Activated CD4-positive, CD25-positive, alpha-beta regulatory T cell treated with anti-CD3 and anti-CD28 coated beads, Interleukin-2, amount 50 U/mL, for 24 hours (primary cell): ENCODE results near the gene HHIPL2.

Experiments used
- ATAC-seq, 2 donors: fragments of 150-1000 bp; cut with Tn5 transposase; one replicate each; pipeline ENCODE4 v1.10.0; 2021; ENCODE audit warnings: mild to moderate bottlenecking in 1 of 2, moderate library complexity in 1 of 2

HHIPL2 gene

DNA sequence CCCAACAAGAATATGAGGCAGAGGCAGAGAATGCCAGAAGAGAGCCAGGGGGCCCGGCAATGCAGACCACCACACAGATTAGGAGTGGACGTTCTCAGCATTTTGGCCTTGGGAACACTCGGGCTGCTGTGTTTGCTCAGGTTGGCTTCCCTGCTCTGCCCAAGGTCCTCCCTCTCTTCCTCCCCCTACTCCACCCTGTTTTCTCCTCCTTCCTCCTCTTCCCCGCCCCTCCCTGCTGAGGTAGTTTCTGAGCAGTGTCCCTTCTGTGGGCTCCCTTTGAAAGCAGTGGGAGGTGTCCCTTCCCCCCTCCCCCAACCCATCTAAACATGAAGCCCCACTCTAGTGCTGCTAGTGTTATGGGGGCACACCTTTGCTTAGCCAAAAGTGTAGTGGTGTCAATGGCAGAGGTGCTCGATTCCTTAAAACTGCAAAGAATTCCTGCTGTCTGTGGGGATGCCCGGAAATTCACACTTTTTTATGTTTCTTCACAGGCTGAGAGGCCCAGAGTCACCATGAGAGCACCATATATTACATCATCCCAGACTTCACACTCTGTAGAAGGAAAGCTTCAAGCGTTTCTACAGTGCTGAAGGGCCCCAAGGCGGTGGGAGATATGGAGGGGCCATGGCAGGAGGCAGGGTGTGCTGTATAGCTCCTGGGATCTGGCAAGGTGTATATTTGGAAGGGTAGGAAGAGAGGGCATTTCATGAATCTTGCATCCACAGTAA is at the start of gene HHIPL2:
Gene HHIPL2 (minus strand): TSS at position 161 of the 728 bp plus-strand sequence. CDS start 60 bp downstream, at position 101.
- ATAC-seq, result no peak

DNA sequence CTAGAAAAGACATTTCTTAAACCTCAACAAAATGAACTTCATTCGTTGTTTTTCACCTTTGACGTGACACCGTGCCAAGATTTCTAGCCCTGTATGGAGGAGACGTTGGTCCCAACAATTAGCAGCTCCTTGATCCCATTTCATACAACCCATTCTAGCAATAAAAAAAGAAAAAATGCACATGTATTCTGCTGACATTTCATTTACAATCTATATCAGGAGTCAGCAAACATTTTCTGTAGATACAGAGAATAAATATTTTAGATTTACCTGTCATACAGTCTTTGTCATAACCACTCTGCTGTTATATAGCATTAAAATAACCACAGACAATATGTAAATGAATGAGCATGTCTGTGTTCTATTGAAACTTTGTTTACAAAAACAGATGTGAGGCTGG is 48.8 kb upstream of the HHIPL2 start:
- no peak for ATAC-seq

DNA sequence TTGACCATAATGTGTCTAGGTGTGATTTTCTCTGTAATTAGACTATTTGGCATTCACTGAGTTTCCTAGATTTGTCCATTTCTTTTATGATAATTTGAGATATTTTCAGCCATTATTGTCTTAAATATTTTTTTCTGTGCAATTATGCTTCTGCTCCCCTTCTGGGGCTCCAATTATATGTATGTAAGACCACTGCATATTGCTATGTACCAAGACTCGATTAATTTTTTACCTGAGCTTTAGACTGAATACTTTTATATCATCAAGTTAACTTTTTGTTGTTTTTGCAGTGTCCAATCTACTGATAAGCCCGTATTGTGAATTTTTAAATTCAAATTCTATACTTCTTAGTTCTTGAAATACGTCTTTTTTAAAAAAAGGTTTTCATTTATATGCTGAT is 46.9 kb upstream of the HHIPL2 start:
- no peak for ATAC-seq

DNA sequence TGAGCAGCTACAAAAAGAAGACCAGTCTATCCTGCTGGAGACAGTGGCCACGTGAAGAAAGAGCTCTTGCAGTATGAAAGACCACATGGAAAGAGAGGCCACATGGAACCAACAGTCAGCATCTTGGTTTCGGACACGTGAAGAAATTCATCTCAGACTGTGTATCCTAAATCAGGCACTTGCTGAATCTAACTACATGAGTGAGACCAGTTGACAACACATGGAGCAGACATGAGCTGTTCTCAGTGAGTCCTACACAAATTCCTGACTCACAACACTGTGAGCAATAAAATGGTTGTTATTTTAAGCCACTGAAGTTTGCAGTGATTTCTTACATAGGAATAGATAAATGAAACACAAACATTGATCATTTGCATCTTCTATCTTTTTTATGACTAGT is 44.3 kb upstream of the HHIPL2 start:
- ATAC-seq, result no peak

DNA sequence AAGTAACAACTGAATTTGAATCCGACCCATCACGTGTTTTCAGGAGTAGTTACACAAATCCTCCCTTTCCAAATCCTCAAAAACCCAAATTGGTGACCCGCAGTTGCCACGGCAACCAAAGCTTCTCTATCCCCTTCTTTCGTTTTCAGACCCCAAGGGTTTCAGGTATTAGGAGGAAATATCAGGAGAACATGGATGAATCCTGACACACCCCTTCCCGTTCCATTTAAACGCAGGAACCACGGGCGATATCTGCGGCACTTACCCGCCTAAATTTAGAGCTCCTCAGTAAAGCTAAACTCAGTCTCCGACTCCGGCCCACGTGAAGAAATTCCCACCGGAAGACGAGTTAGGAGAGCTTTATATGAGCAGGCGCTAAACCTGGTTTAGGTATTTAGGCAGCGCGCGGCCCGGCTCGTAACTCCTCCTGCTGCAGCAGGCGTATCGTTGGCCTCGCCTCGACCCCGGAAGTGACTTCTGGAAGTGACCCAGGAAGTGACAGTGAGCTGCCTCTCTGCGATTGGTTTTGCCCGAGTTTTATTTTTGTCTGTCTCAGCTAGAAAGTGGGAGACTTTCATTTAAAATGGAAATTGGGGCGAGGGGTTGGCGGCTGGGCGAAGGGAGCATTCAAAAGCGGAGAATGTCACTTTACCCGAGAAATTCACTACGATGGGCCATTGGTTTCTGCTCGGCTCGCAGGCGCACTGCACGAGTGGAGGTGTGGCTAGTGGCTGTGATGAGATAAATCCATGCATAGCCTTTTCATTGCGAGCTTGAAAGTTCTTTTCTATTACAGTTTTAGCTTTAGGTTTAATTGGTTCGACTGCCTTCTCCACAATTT is 41.8 kb upstream of the HHIPL2 start, which contains the start of gene TAF1A:
Gene TAF1A (minus strand): TSS at position 472 of the 841 bp plus-strand sequence.
- ATAC-seq, result peak; percentile 99 to 100

DNA sequence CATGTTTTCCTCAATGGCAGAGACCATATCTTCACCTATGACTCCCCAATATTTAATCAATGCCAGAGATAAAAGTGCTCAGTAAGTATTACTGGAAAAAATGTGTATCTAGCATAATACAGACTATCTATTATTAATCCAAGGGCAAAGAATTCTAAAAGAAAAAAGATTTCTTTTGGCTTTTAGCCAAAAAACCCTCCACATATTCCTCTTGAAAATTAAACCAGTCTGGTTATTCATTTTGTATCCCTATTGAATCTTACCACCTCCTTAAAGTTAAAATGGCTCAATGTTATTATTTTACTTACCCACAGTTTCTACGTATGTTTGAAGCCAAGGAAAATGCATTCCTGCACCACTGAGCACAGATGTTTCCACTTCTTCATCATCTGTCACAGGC is 40.2 kb upstream of the HHIPL2 start:
- no peak for ATAC-seq

DNA sequence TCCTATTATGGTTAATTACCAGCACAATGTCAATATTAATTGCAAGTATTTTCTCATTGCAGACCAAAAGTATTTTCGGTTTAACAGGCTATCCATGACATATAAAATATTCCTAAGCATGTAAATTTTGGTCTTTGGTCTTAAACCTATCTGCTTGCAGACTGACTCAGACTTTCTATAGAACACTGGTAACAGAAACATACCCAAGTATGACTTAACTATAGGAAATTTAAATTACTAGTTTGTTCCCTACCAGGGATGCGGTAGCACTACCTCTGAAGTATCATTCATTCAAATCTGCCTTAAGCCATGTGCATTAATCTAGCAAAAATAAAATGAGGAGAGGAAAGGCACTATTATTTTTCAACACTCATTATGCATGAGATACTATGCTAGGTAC is 38.9 kb upstream of the HHIPL2 start:
- peak in 1 of 2 donors; percentile 30 for ATAC-seq

DNA sequence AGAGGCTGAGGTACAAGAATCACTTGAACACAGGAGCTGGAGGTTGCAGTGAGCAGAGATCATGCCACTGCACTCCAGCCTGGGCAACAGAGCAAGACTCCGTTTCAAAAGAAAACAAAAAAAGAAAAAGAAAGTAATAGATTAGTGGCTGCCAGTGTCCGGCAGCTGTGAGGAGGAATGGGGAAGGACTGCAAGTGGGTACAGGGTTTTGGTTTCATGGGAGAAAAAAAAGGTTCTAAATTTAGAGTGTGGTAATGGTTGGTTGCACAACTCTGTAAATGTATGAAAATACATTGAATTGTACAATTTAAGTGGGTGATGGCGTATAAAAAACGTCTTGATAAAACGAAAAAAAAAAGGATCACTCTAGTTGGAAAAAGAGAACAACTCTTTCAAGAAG is 35.2 kb upstream of the HHIPL2 start:
- ATAC-seq, result no peak

DNA sequence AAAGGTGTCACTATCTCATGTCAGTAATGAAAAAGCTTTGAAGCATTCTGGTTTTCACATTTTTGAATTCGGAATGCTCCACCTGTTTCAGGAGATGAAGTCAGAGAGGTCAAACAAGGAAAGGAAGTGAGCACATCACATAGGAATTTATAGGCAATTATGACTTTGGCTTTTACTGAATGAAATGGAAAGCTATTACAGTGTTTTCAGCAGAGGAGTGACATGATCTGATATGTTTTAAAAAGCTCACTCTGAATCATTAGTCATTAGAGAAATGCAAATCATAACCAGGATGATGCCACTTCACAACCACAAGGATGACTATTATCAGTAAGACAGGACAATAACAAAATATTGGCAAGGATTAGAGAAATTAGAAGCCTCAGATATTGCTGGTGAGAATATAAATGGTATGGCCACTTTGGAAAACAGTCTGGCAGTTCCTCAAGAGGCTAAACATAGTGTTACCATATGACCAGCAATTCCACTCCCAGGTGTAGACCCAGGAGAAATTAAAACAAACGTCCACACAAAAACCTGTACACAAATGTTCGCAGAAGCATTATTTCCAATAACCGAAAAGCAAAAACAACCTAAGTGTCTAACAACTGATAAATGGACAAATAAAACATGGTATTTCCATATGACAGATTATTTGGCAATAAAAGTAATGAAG is 34.3 kb upstream of the HHIPL2 start:
- peak; percentile 51 to 69 for ATAC-seq

DNA sequence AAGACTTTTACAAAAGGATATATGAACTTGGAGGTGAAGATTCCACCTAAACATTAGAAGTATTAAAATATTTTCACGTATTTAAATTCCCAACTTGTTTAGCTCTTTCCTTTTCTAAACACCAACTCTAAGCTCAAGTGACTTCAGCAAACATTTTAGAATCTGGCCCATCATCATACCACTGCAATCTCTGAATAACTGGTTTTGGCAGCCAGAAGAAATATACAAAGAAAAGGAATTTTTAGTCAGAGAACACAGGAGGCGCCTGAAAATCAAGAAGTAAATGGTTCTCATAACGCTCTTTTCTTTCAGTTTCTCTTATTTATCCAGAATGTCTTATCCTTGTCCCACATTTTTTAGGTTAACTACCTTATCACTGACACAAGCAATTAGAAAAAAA is 31.4 kb upstream of the HHIPL2 start:
- no peak for ATAC-seq

DNA sequence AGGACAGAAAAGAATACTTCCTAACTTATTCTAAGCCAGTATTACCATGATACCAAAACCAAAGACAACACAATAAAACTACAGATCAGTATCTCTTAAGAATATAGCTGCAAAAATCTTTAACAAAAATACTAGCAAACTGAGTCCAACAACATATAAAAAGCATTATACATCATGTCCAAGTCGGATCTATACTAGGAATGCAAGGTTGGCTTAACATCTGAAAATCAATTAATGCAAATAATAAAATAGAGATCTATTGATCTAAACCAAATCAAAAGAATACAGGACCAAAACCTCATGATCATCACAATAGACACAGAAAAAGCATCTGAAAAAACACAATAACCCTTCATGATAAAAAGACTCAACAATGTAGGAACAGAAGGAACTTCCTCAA is 22.9 kb upstream of the HHIPL2 start:
- ATAC-seq, result no peak

DNA sequence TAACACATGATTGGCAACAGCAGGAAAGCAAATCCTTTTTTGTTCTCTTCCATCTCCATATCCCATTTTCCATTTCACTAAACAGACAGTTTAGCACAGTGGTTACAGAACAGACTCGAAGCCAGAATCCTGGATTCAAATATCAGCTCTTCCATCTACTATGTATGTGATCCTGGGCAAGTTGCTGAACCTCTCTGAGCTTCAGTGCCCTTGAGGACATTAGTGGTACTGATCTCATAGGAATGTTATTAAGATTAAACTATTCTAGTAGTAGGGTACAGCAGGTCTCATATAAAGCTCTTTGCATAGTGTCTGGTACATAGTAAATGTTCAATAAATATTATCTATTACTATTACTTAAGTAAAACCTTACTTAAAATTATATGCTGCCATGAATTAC is 13.8 kb upstream of the HHIPL2 start:
- ATAC-seq, result no peak

DNA sequence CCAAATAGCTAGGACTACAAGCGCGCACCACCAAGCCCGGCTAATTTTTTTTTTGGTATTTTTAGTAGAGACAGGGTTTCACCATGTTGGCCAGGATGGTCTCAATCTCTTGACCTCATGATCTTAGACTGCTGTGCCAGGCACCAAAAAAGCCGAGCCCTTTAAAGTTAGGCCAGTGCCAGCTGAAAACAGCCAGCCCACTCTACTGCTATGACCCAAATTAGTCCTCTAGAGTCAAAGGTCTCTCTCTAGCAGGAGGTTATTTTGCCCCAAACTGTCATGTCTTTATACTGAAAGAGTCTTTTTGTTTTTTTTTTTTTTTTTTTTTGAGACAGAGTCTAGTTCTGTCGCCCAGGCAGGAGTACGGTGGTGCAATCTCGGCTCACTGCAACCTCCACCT is 9.7 kb upstream of the HHIPL2 start:
- ATAC-seq, result no peak

DNA sequence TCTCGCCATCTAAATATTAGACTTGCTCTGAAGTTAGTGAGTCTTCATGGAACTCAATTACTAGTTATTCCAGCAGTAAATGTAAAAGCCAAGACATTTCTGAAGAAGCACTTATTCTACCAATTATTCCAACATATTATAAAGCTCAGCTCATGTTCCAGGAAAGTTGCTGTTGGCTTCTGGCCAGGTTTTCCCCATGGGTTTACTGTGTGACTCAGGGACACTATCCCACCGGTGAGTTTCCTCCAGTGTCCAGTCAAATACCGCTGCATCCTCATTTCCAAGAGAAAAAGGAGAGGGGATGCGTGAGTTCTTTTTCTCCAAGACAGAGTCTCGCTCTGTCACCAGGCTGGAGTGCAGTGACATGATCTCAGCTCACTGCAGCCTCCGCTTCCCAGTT is 9.2 kb upstream of the HHIPL2 start:
- ATAC-seq, result no peak

DNA sequence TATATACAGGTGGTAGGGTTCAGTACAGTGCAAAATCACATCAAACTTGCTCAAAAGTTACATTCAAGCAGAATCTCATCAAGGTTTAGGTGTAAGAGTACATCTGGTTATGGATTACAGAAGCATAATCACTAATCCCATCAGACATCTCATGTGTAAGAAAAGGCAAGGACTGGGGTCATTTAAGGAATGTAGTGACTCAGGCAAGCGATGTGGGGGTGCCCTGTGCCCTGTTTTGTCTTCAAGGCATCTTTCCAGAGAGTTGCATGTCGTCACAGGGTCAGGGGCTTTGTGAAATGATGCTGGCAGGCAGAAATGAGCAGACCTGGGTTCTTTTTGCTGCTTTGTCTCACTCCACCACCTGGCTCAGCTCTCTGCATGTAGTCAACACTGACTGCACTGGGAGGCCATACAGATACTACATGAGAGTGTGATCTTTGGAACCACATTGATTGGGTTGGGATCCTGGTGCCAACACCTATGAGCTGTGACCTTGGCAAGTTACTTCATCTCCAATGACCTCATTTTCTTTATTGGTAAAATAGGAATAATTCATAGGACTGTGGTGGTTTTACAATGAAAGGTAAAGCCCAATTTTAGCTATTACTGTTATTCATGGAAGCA is 8.2 kb upstream of the HHIPL2 start:
- no peak for ATAC-seq

DNA sequence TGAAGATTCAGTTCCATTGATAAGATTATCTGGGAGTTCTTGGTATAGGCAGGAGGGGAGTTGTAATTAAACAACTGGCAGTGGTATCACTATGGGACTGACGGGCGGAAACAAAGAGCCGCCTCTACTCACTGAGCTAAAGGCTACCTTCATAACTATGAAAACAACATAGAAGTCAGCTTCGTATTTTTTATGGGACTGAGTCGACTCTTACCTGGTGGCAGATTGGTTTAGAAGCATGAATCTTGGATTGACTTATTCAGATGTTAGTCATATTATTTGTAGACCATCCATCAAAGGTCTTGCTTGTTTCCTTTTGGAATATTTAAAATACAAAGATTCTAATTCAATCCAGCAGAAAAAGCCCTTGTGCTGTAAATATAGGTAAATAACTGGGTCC is 6.3 kb upstream of the HHIPL2 start:
- ATAC-seq, result no peak

DNA sequence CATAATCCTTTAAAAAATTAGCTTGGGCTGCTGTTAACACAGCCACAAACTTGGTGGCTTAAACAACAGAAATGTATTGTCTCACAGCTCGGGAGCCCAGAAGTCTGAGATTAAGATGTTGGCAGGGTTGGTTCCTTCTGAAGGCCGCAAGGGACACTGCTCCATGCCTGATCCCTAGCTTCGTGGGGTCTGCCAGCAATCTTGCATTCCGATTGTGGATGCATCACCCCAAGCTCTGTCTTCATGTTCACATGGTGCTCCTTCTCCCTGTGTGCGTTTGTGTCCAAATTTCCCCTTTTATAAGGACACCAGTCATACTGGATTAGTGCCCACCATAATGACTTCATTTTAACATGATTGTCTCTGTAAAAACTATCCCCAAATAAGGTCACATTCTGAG is 5.0 kb upstream of the HHIPL2 start:
- no peak for ATAC-seq

DNA sequence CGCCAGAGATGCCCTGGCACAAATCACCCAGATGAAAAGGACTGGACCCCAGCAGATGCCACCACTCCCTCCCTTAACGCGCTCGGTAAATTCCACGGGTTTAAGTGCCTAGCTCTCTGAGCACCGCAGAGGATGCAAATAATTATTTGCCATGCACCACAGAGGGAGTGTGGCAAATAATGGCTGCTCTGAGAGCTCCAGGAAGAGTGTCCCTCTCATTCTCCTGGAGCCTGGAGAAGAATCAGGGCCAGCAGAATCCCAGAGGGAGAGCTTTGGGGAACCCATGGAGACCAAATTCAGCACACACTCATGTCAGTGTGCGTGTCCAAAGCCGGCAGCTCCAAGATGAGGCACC is 667 bp downstream of the HHIPL2 start:
- no peak for ATAC-seq

DNA sequence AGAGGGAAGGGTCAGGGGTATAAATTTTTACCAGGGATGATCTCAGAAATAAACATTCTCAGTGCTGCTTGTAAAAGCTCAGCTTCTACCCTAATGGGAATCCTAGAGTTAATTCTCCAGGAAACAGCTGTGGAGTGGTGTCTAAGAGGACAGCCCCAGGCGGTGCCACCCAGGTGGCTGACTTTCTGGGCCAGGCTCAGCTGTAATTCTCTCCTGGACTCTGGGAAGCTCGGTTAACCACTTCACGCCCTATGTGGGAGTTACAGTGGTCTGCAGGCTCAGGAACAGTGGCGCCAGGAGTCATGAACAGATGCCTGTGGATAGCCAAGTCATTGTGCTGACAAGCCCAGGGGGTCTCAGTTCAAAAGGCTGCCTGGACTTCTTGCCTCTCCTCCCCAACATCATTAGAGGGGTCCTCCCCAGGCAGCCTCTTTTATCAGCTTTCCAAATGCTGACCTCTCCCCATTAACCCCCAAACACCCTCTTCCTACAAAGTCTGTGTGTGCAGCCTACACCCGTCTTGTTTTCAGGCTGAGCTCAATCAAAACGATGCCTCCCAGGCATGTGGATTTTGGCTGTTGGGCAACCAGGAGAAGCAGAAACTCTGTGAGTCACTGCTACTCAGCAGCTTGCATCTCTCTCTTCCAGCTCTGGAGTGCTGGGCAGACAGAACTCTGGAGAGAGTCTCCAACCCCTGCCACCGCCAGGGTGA is 1.2 kb downstream of the HHIPL2 start:
- no peak for ATAC-seq

DNA sequence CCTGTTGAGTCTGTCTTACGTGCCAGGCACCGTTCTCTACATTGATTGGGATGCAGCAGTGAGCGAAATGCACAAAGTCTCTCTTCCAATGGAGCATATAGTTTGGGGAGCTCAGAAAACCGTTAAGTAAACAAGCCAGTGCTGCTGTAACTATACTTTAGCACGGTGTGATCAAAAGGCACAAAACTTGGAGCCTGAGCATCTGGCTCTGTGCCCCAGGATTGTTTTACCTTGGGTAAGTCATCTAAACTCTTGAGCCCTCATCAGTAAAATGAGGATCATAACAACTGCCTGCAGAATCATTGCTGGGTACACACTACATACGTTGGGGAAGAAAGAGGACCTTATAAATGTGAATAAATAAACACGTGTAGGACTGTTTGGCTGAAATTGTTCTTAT is 1.8 kb downstream of the HHIPL2 start:
- ATAC-seq, result no peak

DNA sequence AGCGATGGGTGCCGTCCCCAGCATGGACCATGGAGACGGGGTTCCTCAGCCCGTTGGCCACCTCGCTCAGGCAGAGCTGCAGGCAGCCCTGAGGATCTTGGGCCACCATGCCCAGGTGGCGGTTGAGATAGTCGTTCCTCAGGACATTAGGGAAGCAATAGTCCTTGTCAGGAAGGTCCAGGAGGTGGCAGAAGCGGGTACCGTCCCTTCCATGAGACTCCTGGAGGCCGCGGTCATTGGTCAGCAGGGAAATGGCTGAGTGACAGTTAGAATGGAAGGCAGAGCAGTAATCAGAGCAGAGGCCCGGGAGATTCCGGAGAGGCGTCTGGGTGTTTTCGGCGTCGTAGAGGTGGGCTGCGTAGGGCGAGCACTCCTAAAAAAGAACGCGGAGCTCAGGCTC is 4.1 kb downstream of the HHIPL2 start:
- no peak for ATAC-seq

DNA sequence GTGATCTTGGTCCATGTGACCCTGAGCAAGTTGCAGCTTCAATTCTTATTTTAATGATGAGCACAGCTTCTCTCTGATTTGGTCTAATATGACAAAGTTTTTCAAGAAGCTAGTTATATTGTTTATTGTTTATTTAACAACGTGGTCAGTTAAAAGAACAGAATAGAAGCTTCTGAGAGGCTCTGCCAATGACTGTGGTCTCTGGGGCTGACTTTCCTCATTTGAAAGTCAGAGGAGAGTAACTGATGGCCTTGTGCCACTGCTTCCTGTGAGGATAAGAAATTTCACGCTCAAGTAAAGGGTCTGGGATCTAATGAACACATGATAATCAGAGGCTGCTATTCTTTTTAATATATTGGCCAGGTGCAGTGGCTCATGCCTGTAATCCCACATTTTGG is 7.3 kb downstream of the HHIPL2 start:
- ATAC-seq, result no peak
